GM18873 (cell line): ENCODE data around the gene LRBA.
"Not testable (repeated sequence)": the region's sequence is repeated elsewhere in the genome, so short reads cannot be mapped to it uniquely, and the experiment has no call there.

ENCODE experiments used
- ATAC-seq: cut with Tn5 transposase; IDR thresholded peaks from one replicate; pipeline ENCODE4 v1.9.1; 2021; ENCODE audit warnings: mild to moderate bottlenecking, moderate library complexity, moderate number of reproducible peaks; ENCODE audit not compliant: unreplicated experiment, low FRiP score

The LRBA gene

DNA sequence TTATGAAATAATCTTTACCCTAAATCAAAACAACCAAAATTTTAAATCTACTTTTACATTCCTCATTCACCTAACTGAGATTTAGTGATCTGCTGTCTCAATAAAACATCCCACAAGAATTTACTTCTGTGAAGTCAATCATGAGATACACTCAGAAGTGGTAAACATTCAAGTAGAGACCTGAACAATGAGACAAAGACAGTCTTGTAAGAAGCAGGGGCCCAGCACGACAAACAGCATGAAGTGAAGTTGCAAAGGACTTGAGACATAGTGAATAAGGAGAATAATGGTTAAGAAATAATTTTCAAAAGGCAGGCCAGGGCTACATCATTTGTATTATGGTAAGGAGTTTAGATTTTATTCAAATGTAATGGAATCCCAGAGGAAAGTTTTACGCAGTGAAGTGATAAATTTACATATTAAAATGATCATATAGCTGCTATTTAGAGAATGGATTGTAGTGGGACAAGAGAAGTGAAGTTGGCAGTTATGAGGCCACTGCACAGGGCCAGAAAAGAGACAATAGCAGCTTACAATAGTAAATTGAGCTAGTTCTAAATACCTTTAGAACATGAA is 331.2 kb downstream of the LRBA start:
- ATAC-seq, result no peak

DNA sequence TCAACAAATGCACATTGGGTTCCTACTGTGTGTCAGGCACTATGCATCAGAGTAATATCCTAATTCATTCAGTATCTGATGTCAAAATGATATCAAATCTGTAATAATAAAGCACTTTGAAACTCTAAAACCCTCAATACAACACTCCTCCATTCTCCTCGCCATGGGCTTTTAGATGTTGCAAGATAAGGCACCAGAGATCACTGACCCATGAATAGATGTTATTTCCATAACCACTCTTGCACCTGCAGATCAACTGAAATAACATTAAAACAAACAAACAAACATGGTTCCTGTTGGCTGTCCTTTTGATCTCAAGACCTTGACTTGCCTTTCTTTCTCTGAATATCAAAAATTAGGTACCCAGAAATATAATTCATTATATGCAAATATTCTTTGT is 333.0 kb downstream of the LRBA start:
- no peak for ATAC-seq

DNA sequence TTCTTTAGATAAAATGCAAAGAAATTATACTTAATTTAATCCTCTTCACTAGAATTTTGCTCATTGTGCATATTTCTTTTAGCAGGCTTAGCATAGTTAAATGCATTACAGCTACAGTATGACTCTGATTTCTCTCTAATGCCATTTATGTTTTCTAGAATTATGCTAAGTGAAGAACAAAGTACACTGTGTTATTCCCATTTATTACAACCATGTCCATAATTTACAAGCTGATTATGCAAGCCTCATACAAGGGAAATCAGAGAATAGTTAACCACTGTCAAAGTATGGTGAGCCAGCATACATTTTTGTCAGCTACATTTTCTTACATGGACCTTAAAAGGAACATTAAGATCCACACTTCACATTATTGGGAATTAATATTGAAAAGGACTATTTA is 334.0 kb downstream of the LRBA start:
- ATAC-seq, result no peak

- ATAC-seq, result no peak
These were observed 334.4 kb downstream of the LRBA start for GRCh38 chr4:150680651-150681050.

DNA sequence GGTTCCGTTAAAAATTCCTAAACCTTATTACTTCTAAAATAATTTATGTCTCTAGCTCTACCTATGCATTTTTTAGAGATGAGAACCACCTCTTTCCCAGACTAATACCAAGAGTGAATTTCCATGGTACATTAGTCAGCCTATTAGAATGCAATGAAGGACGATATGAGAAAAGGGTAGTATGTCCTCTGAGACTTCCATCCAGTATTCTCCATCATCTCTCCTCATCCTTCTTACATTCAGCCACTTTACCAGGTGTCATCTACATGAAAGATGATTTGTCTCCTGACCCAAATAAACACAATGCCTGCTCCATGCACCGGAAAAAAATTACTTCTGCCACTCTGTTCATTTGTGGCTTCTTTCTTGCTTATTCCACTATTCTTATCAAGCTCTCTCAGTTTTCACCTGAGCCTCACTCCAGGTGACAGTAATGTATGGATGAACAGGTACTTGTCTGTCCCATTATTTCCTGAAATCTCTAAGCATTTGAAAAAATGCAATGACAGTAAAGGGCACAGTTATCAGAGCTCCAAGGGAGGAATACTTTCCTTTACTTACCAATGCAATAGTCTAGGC is 335.2 kb downstream of the LRBA start:
- ATAC-seq, result no peak

DNA sequence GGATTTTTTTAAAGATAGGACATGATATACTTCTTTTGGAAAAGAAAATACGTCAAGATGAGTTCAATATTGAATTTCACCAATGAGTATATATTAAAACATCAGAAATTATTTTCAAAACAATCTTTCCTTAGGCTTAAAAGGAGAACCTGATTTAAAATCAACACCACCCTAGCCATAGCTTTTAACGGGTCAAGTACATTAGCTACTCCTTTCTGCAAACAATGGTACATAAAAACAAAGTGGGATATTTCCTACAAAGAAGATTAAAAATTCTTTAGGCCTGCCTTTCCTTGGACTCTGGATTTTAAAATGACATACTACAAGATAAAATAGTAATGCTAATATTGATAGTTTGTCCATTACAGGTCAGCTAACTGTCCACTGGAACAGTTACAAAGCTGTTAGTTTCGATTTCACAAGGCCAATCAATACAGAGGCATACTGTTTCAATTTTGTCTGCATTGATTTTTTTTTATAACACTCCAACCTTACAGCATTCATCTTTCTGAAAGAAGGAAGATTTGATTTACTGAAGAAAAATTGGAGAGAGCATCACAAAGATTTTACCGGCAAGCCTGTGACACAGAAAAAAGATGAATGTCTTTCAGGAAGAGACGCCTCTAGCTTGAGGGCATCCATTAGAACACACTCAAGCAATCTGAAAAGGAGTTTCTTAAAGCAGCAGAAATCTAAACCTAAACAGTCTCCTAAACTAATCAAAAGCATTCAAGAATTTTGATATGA is 335.9 kb downstream of the LRBA start:
- no peak for ATAC-seq

DNA sequence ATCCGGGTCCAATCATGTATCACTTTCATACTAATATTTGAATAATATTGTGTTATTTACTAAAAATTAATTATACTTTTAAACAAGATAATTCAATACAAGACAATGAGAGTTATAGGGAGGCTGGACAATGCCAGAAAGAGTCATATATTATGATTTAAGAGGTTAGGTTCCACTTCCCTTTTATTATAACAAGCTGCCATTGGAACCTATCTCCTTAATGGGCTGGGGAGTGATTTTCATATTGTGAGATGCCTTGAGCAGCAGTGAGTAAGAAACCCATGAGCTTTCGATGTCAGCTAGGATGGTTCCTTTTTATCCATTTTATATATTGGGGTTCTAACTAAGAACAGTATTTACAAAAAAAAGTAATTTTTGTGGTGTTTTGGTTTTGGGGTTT is 341.3 kb downstream of the LRBA start:
- no peak for ATAC-seq

- no peak for ATAC-seq
These were observed 346.3 kb downstream of the LRBA start for GRCh38 chr4:150668824-150669223.

DNA sequence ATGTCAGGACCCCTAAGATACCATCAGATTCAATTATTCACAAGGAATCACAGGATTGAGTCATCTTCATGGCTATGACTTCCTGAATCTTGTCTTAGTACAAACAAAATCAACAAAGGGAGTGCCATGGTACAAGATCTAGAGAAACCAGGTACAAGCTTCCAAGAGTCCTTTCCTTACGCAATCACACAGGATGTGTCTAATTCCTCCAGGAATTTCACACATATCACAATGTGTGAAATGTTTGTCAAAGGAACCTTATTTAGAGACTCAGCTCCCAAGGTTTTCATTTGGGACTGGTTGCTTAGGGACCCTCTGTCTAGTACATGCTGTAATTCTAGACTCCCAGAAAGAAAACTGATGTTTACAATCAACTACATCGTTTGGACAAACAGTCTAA is 350.1 kb downstream of the LRBA start:
- ATAC-seq, result no peak

GRCh38 chr4:150662686-150663085 is 352.4 kb downstream of the LRBA start:
- ATAC-seq, result no peak

DNA sequence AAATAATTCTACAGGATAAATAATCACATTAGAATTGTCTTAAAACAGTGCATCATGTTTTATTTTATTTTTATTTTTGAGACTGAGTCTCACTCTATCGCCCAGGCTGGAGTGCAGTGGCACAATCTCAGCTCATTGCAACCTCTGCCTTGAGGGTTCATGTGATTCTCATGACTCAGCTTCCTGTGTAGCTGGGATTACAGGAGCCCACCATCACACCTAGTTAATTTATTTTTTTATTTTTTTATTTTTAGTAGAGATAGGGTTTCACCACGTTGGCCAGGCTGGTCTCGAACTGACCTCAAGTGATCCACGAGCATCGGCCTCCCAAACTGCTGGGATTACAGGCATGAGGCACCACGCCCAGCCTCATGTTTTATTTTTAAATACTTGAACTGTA is 353.5 kb downstream of the LRBA start:
- ATAC-seq, result not testable (repeated sequence)

DNA sequence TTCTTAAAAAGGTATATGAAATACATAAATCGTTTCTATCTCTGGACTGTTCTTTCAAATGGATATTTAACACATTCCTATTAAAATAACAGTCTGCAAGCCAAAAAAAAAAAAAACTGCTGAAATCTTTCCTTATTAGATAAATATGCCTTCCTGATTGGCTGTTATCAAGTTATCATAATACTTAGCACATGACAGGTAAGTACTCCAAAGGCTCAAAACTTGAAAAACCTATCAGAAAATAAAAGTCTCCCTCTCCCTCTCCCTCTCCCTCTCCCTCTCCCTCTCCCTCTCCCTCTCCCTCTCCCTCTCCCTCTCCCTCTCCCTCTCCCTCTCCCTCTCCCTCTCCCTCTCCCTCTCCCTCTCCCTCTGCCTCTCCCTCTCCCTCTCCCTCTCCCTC is 356.8 kb downstream of the LRBA start:
- not testable (repeated sequence) for ATAC-seq

DNA sequence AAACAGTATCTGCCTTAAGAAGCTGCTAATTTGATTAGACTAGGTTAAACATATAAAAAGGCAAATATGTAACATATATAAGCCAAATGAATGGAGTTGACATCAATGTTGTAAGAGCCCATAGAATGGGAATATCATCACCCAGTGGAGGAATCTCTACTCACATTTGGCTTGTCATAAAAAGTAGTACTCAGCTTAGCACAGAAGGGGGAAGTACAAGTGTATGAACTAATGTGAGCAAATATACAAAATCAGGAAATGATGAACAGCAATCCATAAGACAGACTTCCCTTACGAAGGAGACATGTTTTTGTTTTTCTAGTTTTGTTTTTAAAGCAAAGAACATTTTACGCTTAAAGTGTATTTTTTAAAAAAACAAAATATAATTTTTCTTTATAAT is 358.2 kb downstream of the LRBA start:
- ATAC-seq, result no peak

DNA sequence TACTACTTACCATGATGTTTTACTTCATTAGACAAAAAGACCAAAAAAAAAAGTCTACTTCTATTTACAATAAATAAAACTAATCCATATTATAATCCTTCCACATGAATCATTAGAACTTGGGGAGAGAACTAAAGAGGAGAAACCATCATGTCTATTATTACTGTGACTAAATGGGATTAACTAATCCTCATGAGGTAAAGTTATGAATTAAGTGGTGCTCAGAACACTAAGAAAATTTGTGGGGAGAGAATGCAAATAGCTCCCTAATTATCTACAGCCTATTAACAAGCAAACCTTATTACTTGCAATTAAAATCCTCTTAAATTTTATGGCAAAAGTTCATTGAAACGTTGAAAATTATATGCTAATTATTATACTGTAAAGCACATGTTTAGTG is 364.3 kb downstream of the LRBA start:
- no peak for ATAC-seq

DNA sequence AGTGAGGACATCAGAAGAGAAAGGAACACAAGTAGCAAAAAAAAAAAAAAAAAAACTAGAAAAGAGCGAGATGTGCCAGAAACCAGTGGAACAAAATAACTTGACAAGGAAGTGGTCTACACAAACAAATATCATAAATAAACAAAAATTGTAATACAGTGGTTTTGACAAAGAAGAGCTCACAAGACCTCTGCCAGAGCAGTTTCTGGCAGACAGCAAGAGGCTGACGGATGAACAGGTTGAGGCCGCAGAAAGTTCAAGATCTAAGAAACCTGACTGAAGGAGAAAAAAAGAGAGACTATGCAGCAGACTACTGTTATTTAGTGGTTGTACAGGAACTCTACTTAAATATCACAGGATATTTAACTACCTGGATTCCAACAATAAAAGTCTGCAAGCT is 367.0 kb downstream of the LRBA start:
- ATAC-seq, result no peak

DNA sequence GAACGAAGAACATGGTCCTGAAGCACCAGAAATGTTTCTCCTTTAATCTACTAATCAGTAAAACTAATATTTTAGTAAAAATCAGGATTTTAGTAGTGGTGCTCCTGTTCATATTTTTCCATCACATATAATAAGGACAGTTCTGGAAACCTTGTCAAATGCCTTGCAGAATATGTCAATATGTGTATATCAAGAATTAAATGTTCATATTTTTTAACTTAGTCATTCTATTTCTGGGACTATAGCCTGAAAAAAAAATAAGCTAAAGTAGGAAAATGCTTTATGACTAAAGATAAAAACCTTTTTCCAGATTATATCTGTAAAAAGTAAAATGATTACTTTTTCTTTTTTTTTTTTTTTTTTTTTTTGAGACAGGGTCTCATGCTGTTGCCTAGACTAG is 368.1 kb downstream of the LRBA start:
- no peak for ATAC-seq

DNA sequence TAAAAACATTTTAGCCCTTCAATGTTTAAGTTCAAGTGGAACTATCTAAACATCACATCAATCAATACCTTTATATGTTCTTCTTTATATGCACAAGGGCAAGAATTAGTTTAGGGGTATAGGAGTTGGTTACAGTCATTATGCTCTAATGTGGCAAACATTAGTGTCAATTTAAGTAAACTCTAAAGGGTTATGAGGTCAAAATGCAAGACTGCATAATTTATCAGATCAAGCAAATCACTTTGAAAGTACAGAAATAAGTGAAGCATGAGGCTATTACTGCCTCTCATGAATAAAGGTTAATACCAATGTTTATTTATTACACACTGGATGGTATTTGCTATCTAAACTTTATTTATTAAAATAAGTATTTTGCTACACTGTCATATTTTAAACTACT is 373.5 kb downstream of the LRBA start:
- ATAC-seq, result no peak

GRCh38 chr4:150632639-150633038 is 382.4 kb downstream of the LRBA start:
- no peak for ATAC-seq

GRCh38 chr4:150628073-150628472 is 387.0 kb downstream of the LRBA start:
- ATAC-seq, result no peak

DNA sequence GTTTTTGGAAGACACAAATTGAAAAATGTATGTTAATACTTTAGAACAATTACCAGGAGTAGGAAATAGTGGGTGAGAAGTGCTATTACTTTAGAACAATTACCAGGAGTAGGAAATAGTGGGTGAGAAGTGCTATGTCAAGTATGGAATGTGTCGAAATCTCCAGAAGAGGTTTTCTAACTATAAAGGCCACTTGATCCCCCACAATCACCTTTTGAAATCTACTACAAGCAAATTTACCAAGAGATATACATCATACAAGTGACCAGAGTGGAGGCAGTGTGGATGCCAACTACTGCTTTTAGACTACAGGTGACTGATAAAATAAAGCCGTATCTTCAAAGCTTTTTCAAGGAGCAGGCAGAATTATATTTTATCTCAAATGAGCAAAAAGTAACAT is 390.1 kb downstream of the LRBA start:
- no peak for ATAC-seq

- ATAC-seq, result no peak
These were observed 391.0 kb downstream of the LRBA start for GRCh38 chr4:150624055-150624454.

DNA sequence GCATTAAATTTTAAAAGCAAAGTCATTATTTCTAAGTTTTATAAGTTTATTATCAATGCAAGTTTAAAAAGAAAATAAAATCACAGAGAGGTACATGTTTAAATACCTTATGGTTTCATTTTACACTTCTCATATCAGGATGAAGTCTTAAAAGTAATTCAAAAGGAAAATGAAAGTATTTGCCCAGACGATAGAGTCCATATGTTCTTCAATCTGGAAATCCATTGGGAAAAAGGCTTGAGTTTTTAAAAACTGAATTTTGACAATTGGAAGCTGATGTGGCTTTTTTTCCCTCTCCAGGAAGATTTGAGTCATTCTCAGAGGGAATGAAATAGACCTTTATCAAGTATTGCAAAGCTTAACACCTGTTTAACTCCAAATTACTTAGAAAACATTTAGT is 396.0 kb downstream of the LRBA start:
- no peak for ATAC-seq
